Endothelial cell of umbilical vein (primary cell): ENCODE measurements around the gene TPO. TPM values are rescaled to one million over a fixed set of nuclear protein-coding genes. Genes with fewer than 3 reads are reported as not detected.

ENCODE experiments used
- BruUV-seq: library from RNA; stranded (reverse); fragments of 400-500 nt; replicated peaks from 2 replicates; lab custom pipeline; 2021; lab: Mats Ljungman, UMichigan
- CTCF ChIA-PET: fragments of 300-600, 350-600 bp; sonication (Branson Sonifier 250); formaldehyde crosslinking; loops from one replicate; lab custom pipeline; 2021; ENCODE audit warnings: antibody characterized with exemption, inconsistent platforms; lab: Charles Lee
- POLR2A ChIA-PET: fragments of 300-600, 350-600 bp; sonication (Branson Sonifier 250); formaldehyde crosslinking; loops from one replicate; lab custom pipeline; 2021; ENCODE audit warnings: antibody characterized with exemption, inconsistent platforms; lab: Charles Lee
- DNase-seq: peaks from one replicate; pipeline ENCODE4 v3.0.0-alpha.2; 2011; ENCODE audit warnings: low read depth, low spot score
- FAIRE-seq: peaks from 2 replicates; lab custom pipeline; 2011; peaks lifted over from hg19 to GRCh38; lab: Jason Lieb, UNC
- H2AFZ ChIP-seq: 2 replicates; pipeline ENCODE4 v1.6.0; 2012; ENCODE audit warnings: low read depth, low read length, control low read depth, inconsistent platforms
- H3K27ac ChIP-seq: 2 replicates; pipeline ENCODE4 v1.5.1; 2011; ENCODE audit warnings: low read depth, mild to moderate bottlenecking, control low read depth, low read length, moderate library complexity; ENCODE audit not compliant: insufficient read depth
- H3K27me3 ChIP-seq, 2 experiments: 2 replicates each; pipeline versions ENCODE4 v1.6.0 to v1.6.1; 2011; ENCODE audit warnings: low read length in 2 of 2, mixed read lengths in 1 of 2; ENCODE audit not compliant: control insufficient read depth in 2 of 2, insufficient read depth in 2 of 2
- H3K36me3 ChIP-seq, 2 experiments: 2 replicates in 1 of 2; 3 replicates in 1 of 2; pipeline ENCODE4 v1.5.1; 2011; ENCODE audit warnings: low read length in 2 of 2, mild to moderate bottlenecking in 1 of 2, moderate library complexity in 1 of 2; ENCODE audit not compliant: control insufficient read depth in 2 of 2, insufficient read depth in 2 of 2; ENCODE audit errors: extremely low read depth in 1 of 2
- H3K4me1 ChIP-seq: 3 replicates; pipeline ENCODE4 v1.5.1; 2011; ENCODE audit warnings: mild to moderate bottlenecking, low read length; ENCODE audit not compliant: control insufficient read depth, insufficient read depth; ENCODE audit errors: extremely low read depth
- H3K4me2 ChIP-seq: 2 replicates; pipeline ENCODE4 v1.6.1; 2011; ENCODE audit warnings: low read length, control low read depth, mixed read lengths; ENCODE audit not compliant: insufficient read depth
- H3K4me3 ChIP-seq, 3 experiments: fragments of 200-600 bp in 1 of 3; sonication (generic), shearing (Covaris generic) in 1 of 3; replicated peaks in 1 of 3; 2 replicates each; pipeline ENCODE4 v1.5.1; 2011 to 2016; ENCODE audit warnings: control low read depth in 3 of 3, low read length in 3 of 3, mild to moderate bottlenecking in 2 of 3, inconsistent platforms in 1 of 3, low read depth in 1 of 3, moderate library complexity in 1 of 3; ENCODE audit not compliant: insufficient read depth in 1 of 3
- H3K79me2 ChIP-seq: 2 replicates; pipeline ENCODE4 v1.6.0; 2012; ENCODE audit warnings: low read length, inconsistent platforms; ENCODE audit not compliant: control insufficient read depth, insufficient read depth
- H3K9ac ChIP-seq: replicated peaks from 2 replicates; pipeline ENCODE3; 2011; ENCODE audit warnings: low read length, control low read depth; ENCODE audit not compliant: insufficient read depth; ENCODE audit errors: extremely low read depth
- H3K9me1 ChIP-seq: replicated peaks from 3 replicates; pipeline ENCODE4 v1.6.0; 2011; ENCODE audit warnings: mild to moderate bottlenecking, low read length; ENCODE audit not compliant: control insufficient read depth, insufficient read depth; ENCODE audit errors: extremely low read depth
- H3K9me3 ChIP-seq: replicated peaks from 2 replicates; pipeline ENCODE4 v1.5.1; 2012; ENCODE audit warnings: low read length, inconsistent platforms; ENCODE audit not compliant: control insufficient read depth, insufficient read depth
- H4K20me1 ChIP-seq: replicated peaks from 2 replicates; pipeline ENCODE3; 2011; ENCODE audit warnings: mild to moderate bottlenecking, low read length; ENCODE audit not compliant: control insufficient read depth, insufficient read depth; ENCODE audit errors: extremely low read depth
- CTCF ChIP-seq, 2 donors: IDR thresholded peaks; 1 replicate in 1 of 2; 2 replicates in 1 of 2; pipeline ENCODE4 v1.5.1; 2011; ENCODE audit warnings: low read length in 2 of 2, mild to moderate bottlenecking in 2 of 2, moderate library complexity in 2 of 2, control low read depth in 1 of 2, inconsistent platforms in 1 of 2, low read depth in 1 of 2; ENCODE audit not compliant: insufficient read depth in 1 of 2; ENCODE audit errors: extremely low read depth in 1 of 2
- EZH2 ChIP-seq: IDR thresholded peaks from 2 replicates; pipeline ENCODE4 v1.6.1; 2012; ENCODE audit warnings: borderline replicate concordance, low read depth, mild to moderate bottlenecking, moderate library complexity, low read length, inconsistent platforms; ENCODE audit not compliant: severe bottlenecking
- FOS ChIP-seq: IDR thresholded peaks from 2 replicates; pipeline ENCODE4 v1.6.1; 2011; ENCODE audit warnings: mild to moderate bottlenecking, low read length, moderate library complexity, borderline replicate concordance; ENCODE audit not compliant: insufficient read depth
- GATA2 ChIP-seq: IDR thresholded peaks from 2 replicates; pipeline ENCODE4 v1.7.0; 2011; ENCODE audit warnings: low read depth, mild to moderate bottlenecking, moderate library complexity, mixed read lengths, low read length; ENCODE audit not compliant: insufficient read length, insufficient read depth
- JUN ChIP-seq: IDR thresholded peaks from 2 replicates; pipeline ENCODE4 v1.6.1; 2011; ENCODE audit warnings: borderline replicate concordance, low read depth; ENCODE audit not compliant: insufficient read length, insufficient read depth
- MAX ChIP-seq: IDR thresholded peaks from 2 replicates; pipeline ENCODE4 v1.6.1; 2011; ENCODE audit not compliant: insufficient read depth, insufficient read length
- MYC ChIP-seq: IDR thresholded peaks from one replicate; pipeline ENCODE4 v1.6.1; 2011; ENCODE audit warnings: mild to moderate bottlenecking, low read depth, low read length
- POLR2A ChIP-seq: IDR thresholded peaks from 2 replicates; pipeline ENCODE4 v1.6.1; 2012; ENCODE audit warnings: low read depth, mild to moderate bottlenecking, control low read depth, low read length
- POLR2AphosphoS5 ChIP-seq: IDR thresholded peaks from 2 replicates; pipeline ENCODE4 v1.6.1; 2012; ENCODE audit warnings: low read depth, mild to moderate bottlenecking, control low read depth, low read length, moderate library complexity; ENCODE audit not compliant: insufficient read depth
- dilution Hi-C: fragments of 300-500 bp; cut with MboI; formaldehyde crosslinking; loops from one replicate; pipeline ENCODE4 v1.15.0; 2019; ENCODE audit warnings: low sequenced_read_pairs; ENCODE audit not compliant: extremely low pct_ligation_motif_present
- intact Hi-C: fragments of 100-400 bp; cut with micrococcal nuclease; formaldehyde crosslinking; loops from one replicate; pipeline ENCODE4 v1.10.0; 2022
- polyA plus RNA-seq, 4 experiments: library from polyadenylated mRNA; depleted of rRNA in 3 of 4; stranded (reverse) in 3 of 4; unstranded in 1 of 4; fragments of >200 nt; gene quantifications; 2 replicates each; pipeline versions ENCODE4 v1.2.1 to v1.2.3, GENCODE V29; 2011 to 2012; ENCODE audit warnings: missing spikeins in 1 of 4
- total RNA-seq: library from RNA; stranded (reverse); gene quantifications from 2 replicates; pipeline ENCODE4 v1.2.3, GENCODE V29; 2021

TPO gene
- total and polyA plus RNA-seq, 2 donors (not counting 3 experiments of a cell fraction or from before 2014, with no cell fraction given): not detected

GRCh38 chr2:1446301-1446700 is 33.0 kb downstream of the TPO start:
- DNase-seq (no peak), FAIRE-seq (no peak)
- no TSS peak for BruUV-seq
- no peaks in the 10 kb centered on the region for H3K79me2 ChIP-seq
- H3K4me2 ChIP-seq: no peak overlapping the region
- H3K36me3 ChIP-seq: no peaks in the 10 kb centered on the region
- no peaks in the 10 kb centered on the region for H3K9me3 ChIP-seq
- POLR2A ChIA-PET: no interaction called here
- H4K20me1 ChIP-seq: no peaks in the 10 kb centered on the region
- H3K9me1 ChIP-seq: no peaks in the 10 kb centered on the region
- H3K4me3 ChIP-seq: no peak overlapping the region
- no peaks in the 10 kb centered on the region for H3K4me1 ChIP-seq
- no peak overlapping the region for H2AFZ ChIP-seq
- TF ChIP-seq JUN (no peak), EZH2 (no peak), FOS (no peak), CTCF (IDR thresholded peaks at IDR 0.05; ENCODE audit: extremely low read depth in 1 of 2, insufficient read depth in 1 of 2, low read depth in 1 of 2, low read length in 2 of 2) (no peak), POLR2A (no peak), MYC (no peak), GATA2 (no peak), POLR2AphosphoS5 (no peak), MAX (no peak)
- H3K27ac ChIP-seq: no peak overlapping the region
- H3K27me3 ChIP-seq: no peaks in the 10 kb centered on the region
- H3K9ac ChIP-seq: no peak overlapping the region
- CTCF ChIA-PET: no interaction called here
- dilution Hi-C loops: no loop called here
- intact Hi-C loops: no loop called here
